Measurements from ENCODE around the gene ZNF195. TPM values are rescaled to one million over a fixed set of nuclear protein-coding genes. Genes with fewer than 3 reads are reported as not detected.
"Not testable (repeated sequence)": the region's sequence is repeated elsewhere in the genome, so short reads cannot be mapped to it uniquely, and the experiment has no call there.

ZNF195 gene
- total RNA-seq, 1 experiment from 2014 or later = 47.7 TPM

- H3K9me2 ChIP-seq (ENCODE audit: insufficient read depth); RAD21 ChIA-PET (ENCODE audit: low non-redundant PET in 1 of 2, low total read pairs in 2 of 2, uncharacterized antibody in 2 of 2, unreplicated experiment in 2 of 2); H2AFZ ChIP-seq (ENCODE audit: low read depth, low read length, poor library complexity, severe bottlenecking); H3K4me3 ChIP-seq (replicated peaks in 1 of 2; ENCODE audit: low read depth in 1 of 2, low read length in 2 of 2); H3K9ac ChIP-seq (ENCODE audit: low read length); H3K79me2 ChIP-seq (ENCODE audit: insufficient read depth, low read length); BruUV-seq (replicated peaks); H3K27ac ChIP-seq (ENCODE audit: low read depth, low read length); H3K4me2 ChIP-seq (ENCODE audit: low read length); H3K4me1 ChIP-seq (ENCODE audit: control insufficient read depth in 1 of 2, insufficient read depth in 2 of 2, low read length in 2 of 2); H3K9me3 ChIP-seq (ENCODE audit: control insufficient read depth in 1 of 2, insufficient read depth in 1 of 2, low read depth in 1 of 2, low read length in 2 of 2); POLR2A ChIA-PET; H3K27me3 ChIP-seq (ENCODE audit: insufficient read depth, low read length); H3K36me3 ChIP-seq (ENCODE audit: control insufficient read depth in 1 of 2, insufficient read depth in 2 of 2, low read length in 2 of 2); H4K20me1 ChIP-seq (ENCODE audit: insufficient read depth); ATAC-seq: not testable (repeated sequence)
- peak; percentile 46 for DNase-seq (ENCODE audit: low read depth, low spot score)
- intact Hi-C loops (cut with micrococcal nuclease) = loop anchor here (1.0 kb wide), 1 partner anchor 67 kb away; no protein-coding TSS in a partner anchor
- CTCF ChIA-PET = interaction anchor here (1.1 to 2.3 kb wide), 14 partner anchors 11 to 876 kb away, joined by 3 to 13 read pairs (median 4); partner anchors contain the start of gene ZNF195
- peak; percentile 79 for TF ChIP-seq RAD21 (IDR thresholded peaks at IDR 0.05; ENCODE audit: low read depth)
- peak; percentile 66 to 99 (median 77) for TF ChIP-seq CTCF (IDR thresholded peaks at IDR 0.05 in 2 of 3, conservative IDR thresholded peaks at IDR 0.05 in 1 of 3; ENCODE audit: borderline replicate concordance in 1 of 3, insufficient read depth in 1 of 3, low read depth in 2 of 3, low read length in 2 of 3)
Observed at GRCh38 chr11:3408722-3409121, 29.8 kb upstream of the ZNF195 start.

GRCh38 chr11:3408058-3408605 is 29.2 kb upstream of the ZNF195 start:
- H3K4me1 ChIP-seq (ENCODE audit: control insufficient read depth in 1 of 2, insufficient read depth in 2 of 2, low read length in 2 of 2); BruUV-seq (replicated peaks); H3K9me3 ChIP-seq (ENCODE audit: control insufficient read depth in 1 of 2, insufficient read depth in 1 of 2, low read depth in 1 of 2, low read length in 2 of 2); H3K36me3 ChIP-seq (ENCODE audit: control insufficient read depth in 1 of 2, insufficient read depth in 2 of 2, low read length in 2 of 2); H3K79me2 ChIP-seq (ENCODE audit: insufficient read depth, low read length); H4K20me1 ChIP-seq (ENCODE audit: insufficient read depth); RAD21 ChIA-PET (ENCODE audit: low non-redundant PET in 1 of 2, low total read pairs in 2 of 2, uncharacterized antibody in 2 of 2, unreplicated experiment in 2 of 2); DNase-seq (ENCODE audit: low read depth, low spot score); ATAC-seq; POLR2A ChIA-PET; H3K9ac ChIP-seq (ENCODE audit: low read length); H3K4me3 ChIP-seq (replicated peaks in 1 of 2; ENCODE audit: low read depth in 1 of 2, low read length in 2 of 2); H3K4me2 ChIP-seq (ENCODE audit: low read length); H3K27me3 ChIP-seq (ENCODE audit: insufficient read depth, low read length); H3K27ac ChIP-seq (ENCODE audit: low read depth, low read length); H3K9me2 ChIP-seq (ENCODE audit: insufficient read depth); H2AFZ ChIP-seq (ENCODE audit: low read depth, low read length, poor library complexity, severe bottlenecking): not testable (repeated sequence)
- intact Hi-C loops (cut with micrococcal nuclease) = loop anchor here (1.0 kb wide), 1 partner anchor 67 kb away; no protein-coding TSS in a partner anchor
- CTCF ChIA-PET = interaction anchor here (1.1 to 2.3 kb wide), 13 partner anchors 12 to 875 kb away, joined by 3 to 13 read pairs (median 4); partner anchors contain the start of gene ZNF195

- DNase-seq (ENCODE audit: low read depth, low spot score); POLR2A ChIA-PET; H3K27ac ChIP-seq (ENCODE audit: low read depth, low read length); ATAC-seq; H3K27me3 ChIP-seq (ENCODE audit: insufficient read depth, low read length); H3K9me3 ChIP-seq (ENCODE audit: control insufficient read depth in 1 of 2, insufficient read depth in 1 of 2, low read depth in 1 of 2, low read length in 2 of 2); H3K4me2 ChIP-seq (ENCODE audit: low read length); H3K4me3 ChIP-seq (replicated peaks in 1 of 2; ENCODE audit: low read depth in 1 of 2, low read length in 2 of 2); H3K9me2 ChIP-seq (ENCODE audit: insufficient read depth); H3K79me2 ChIP-seq (ENCODE audit: insufficient read depth, low read length); intact Hi-C loops (cut with micrococcal nuclease); H3K4me1 ChIP-seq (ENCODE audit: control insufficient read depth in 1 of 2, insufficient read depth in 2 of 2, low read length in 2 of 2); H3K36me3 ChIP-seq (ENCODE audit: control insufficient read depth in 1 of 2, insufficient read depth in 2 of 2, low read length in 2 of 2); H3K9ac ChIP-seq (ENCODE audit: low read length); RAD21 ChIA-PET (ENCODE audit: low non-redundant PET in 1 of 2, low total read pairs in 2 of 2, uncharacterized antibody in 2 of 2, unreplicated experiment in 2 of 2); H4K20me1 ChIP-seq (ENCODE audit: insufficient read depth); H2AFZ ChIP-seq (ENCODE audit: low read depth, low read length, poor library complexity, severe bottlenecking); BruUV-seq (replicated peaks): not testable (repeated sequence)
- CTCF ChIA-PET = interaction anchor here (1.1 to 2.3 kb wide), 2 partner anchors 24 to 66 kb away, joined by 3 to 10 read pairs; no protein-coding TSS in a partner anchor
Observed at GRCh38 chr11:3406937-3407336, 28.0 kb upstream of the ZNF195 start.

- ATAC-seq; H3K4me3 ChIP-seq (replicated peaks in 1 of 2; ENCODE audit: low read depth in 1 of 2, low read length in 2 of 2); H3K27me3 ChIP-seq (ENCODE audit: insufficient read depth, low read length); DNase-seq (ENCODE audit: low read depth, low spot score); H3K4me1 ChIP-seq (ENCODE audit: control insufficient read depth in 1 of 2, insufficient read depth in 2 of 2, low read length in 2 of 2); BruUV-seq (replicated peaks); H3K36me3 ChIP-seq (ENCODE audit: control insufficient read depth in 1 of 2, insufficient read depth in 2 of 2, low read length in 2 of 2); H3K9me3 ChIP-seq (ENCODE audit: control insufficient read depth in 1 of 2, insufficient read depth in 1 of 2, low read depth in 1 of 2, low read length in 2 of 2); H4K20me1 ChIP-seq (ENCODE audit: insufficient read depth); H2AFZ ChIP-seq (ENCODE audit: low read depth, low read length, poor library complexity, severe bottlenecking); H3K27ac ChIP-seq (ENCODE audit: low read depth, low read length); intact Hi-C loops (cut with micrococcal nuclease); H3K79me2 ChIP-seq (ENCODE audit: insufficient read depth, low read length); H3K9me2 ChIP-seq (ENCODE audit: insufficient read depth); H3K9ac ChIP-seq (ENCODE audit: low read length); RAD21 ChIA-PET (ENCODE audit: low non-redundant PET in 1 of 2, low total read pairs in 2 of 2, uncharacterized antibody in 2 of 2, unreplicated experiment in 2 of 2); H3K4me2 ChIP-seq (ENCODE audit: low read length); POLR2A ChIA-PET: not testable (repeated sequence)
- CTCF ChIA-PET = interaction anchor here (1.1 kb wide), 1 partner anchor 65 kb away, joined by 3 read pairs; no protein-coding TSS in a partner anchor
Observed at GRCh38 chr11:3406223-3406875, 27.4 kb upstream of the ZNF195 start.

Data from HCT116 (cell line).